ENCODE results near the gene NUP155.

DNA sequence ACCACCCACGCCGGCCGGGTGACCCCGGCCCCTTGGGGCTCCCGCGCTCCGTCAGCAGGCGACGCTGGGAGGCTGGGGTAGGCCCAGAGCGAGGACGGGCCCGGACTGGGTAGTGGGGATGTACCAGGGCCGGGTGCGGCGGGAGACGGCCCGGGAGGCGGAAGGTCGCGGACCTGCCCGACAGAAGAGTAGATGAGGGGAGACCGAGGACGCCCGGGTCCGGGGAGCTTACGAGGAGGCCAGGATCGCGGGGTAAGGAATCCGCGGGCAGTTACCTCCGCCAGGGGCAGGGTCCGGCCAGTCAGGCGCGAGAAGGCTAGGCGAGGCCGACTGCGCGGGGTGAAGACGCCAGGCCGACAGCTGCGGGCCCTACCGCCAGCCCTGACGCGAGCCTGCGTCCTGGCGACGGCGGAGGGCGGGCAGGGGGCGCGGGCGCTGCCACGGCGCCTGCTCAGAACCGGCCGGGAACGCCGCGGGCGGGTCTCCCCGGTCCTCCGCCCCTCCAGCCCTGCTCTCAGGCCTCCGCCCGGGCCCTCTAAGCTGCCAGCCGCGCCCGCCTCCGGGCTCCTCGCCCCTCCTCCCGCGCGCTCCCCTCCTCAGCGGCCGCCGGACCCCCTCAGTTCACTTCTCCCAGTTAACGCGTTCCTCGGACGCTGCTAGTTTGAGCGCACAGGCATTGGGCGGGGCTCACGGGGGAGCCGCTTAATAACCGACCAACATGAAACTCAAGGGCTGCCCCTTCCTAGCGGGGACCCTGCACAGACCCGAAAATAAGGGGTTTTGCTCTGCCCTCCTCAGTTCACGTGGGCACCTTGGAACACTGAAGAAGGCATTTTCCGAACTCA is 121.7 kb downstream of the NUP155 start, which contains the start of gene CPLANE1:
- TF ChIP-seq POLR2AphosphoS5 (IDR thresholded peaks at IDR 0.05; ENCODE audit: borderline replicate concordance, low read depth, low read length) (peak; percentile 77), EZH2 (IDR thresholded peaks at IDR 0.05) (no peak)

Measured in SK-N-MC (cell line).